DMS53 (cell line): Measurements from ENCODE around the gene SLC16A14.
"Not testable (repeated sequence)": the region's sequence is repeated elsewhere in the genome, so short reads cannot be mapped to it uniquely, and the experiment has no call there.

Source experiments
- DNase-seq: peaks from one replicate; lab custom pipeline; 2025; lab: John Stamatoyannopoulos, UW

The SLC16A14 gene

GRCh38 chr2:230068651-230069055 lies at the start of gene SLC16A14:
TSS of gene SLC16A14 (minus strand) at chr2:230068924. CDS start at chr2:230059352, 9,572 bp downstream.
- DNase-seq: peak; percentile 73

- peak; percentile 2 for DNase-seq
These were observed 38.0 kb upstream of the SLC16A14 start for GRCh38 chr2:230106771-230107170.

- not testable (repeated sequence) for DNase-seq
These were observed 33.2 kb upstream of the SLC16A14 start for GRCh38 chr2:230101967-230102366.

- no peak for DNase-seq
These were observed 29.1 kb upstream of the SLC16A14 start for GRCh38 chr2:230097841-230098240.

GRCh38 chr2:230097424-230097823 lies 28.7 kb upstream of the SLC16A14 start:
- DNase-seq: no peak

GRCh38 chr2:230090967-230091366 lies 22.2 kb upstream of the SLC16A14 start:
- DNase-seq: no peak

- no peak for DNase-seq
These were observed 16.5 kb upstream of the SLC16A14 start for GRCh38 chr2:230085201-230085600.

GRCh38 chr2:230077851-230078547 lies 9.3 kb upstream of the SLC16A14 start:
- no peak for DNase-seq

- no peak for DNase-seq
These were observed 8.1 kb upstream of the SLC16A14 start for GRCh38 chr2:230076819-230077218.

GRCh38 chr2:230075988-230076631 lies 7.4 kb upstream of the SLC16A14 start:
- peak; percentile 70 for DNase-seq

GRCh38 chr2:230071421-230071820 lies 2.7 kb upstream of the SLC16A14 start:
- DNase-seq: no peak

GRCh38 chr2:230069402-230069801 lies 678 bp upstream of the SLC16A14 start:
- peak; percentile 11 for DNase-seq

GRCh38 chr2:230068016-230068650 lies 591 bp downstream of the SLC16A14 start:
- DNase-seq: peak; percentile 73

GRCh38 chr2:230060672-230061293 lies 7.9 kb downstream of the SLC16A14 start:
- no peak for DNase-seq

- no peak for DNase-seq
These were observed 14.8 kb downstream of the SLC16A14 start for GRCh38 chr2:230053753-230054478.

GRCh38 chr2:230052299-230052698 lies 16.4 kb downstream of the SLC16A14 start:
- no peak for DNase-seq

- DNase-seq: no peak
These were observed 18.6 kb downstream of the SLC16A14 start for GRCh38 chr2:230050136-230050535.

- no peak for DNase-seq
These were observed 20.6 kb downstream of the SLC16A14 start for GRCh38 chr2:230048010-230048671.

- DNase-seq: no peak
These were observed 22.2 kb downstream of the SLC16A14 start for GRCh38 chr2:230046491-230046890.

- no peak for DNase-seq
These were observed 25.3 kb downstream of the SLC16A14 start for GRCh38 chr2:230043461-230043860.

- DNase-seq: no peak
These were observed 25.7 kb downstream of the SLC16A14 start for GRCh38 chr2:230043025-230043424.
